Measurements from ENCODE around the gene PPARA. TPM values are rescaled to one million over a fixed set of nuclear protein-coding genes. Genes with fewer than 3 reads are reported as not detected.

The PPARA gene
- total RNA-seq, 2 experiments from 2014 or later, result 11.1 to 13.3 TPM

DNA sequence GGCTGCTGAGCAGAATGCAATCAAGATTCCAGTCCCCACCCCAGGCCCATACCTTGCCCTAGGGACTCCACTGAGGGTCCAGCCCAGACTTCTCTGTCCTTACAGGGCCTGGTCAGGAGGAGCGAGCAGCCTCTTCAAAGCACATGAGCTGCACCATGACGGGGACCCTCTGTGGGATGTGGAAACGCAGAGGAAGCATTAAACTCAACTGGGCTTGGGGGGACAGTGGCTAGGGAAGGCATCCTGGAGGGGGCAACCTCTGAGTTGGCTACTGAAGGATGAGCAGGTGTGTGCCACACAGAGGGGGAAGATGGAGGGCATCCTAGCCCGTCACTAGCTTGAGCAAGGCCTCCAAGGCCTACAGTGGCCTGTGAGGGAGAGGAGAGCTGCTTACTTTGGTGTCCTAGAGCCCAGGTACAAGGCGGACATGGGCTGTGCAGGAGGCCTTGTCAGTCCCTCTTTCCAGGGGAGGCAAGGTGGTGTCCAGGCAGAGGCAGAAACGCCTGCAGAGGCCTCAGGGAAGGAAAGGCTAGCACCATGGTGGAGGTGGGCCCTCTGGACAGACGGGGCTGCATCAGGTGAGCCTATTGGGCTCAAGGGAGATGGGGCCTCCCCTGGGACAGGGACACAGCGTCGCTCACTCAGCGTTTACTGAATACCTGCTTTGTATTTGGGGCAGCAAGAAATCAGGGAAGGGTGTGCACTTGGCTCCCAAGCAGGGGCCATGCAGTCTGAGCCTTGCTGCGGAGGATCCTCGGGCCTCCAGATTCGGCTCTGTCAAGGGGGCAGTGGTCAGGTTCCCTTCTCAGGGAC, 131.7 kb downstream of the PPARA start:
- no peaks in the 10 kb centered on the region for H3K27me3 Mint-ChIP-seq
- no peak overlapping the region for H3K4me3 Mint-ChIP-seq
- DNase-seq, result no peak
- no peak overlapping the region for H3K27ac Mint-ChIP-seq
- peaks cover 4% of the 10 kb centered on the region for H3K36me3 Mint-ChIP-seq
- ChIA-PET POLR2A (no interaction called here), CTCF (interaction anchor here (1.9 kb wide), 1 partner anchor 160 kb away, joined by 4 read pairs; no protein-coding TSS in a partner anchor)
- intact Hi-C loops (cut with micrococcal nuclease), result no loop called here
- H3K4me1 Mint-ChIP-seq (ENCODE audit: low read depth), result no peaks in the 10 kb centered on the region
- no peaks in the 10 kb centered on the region for H3K9me3 Mint-ChIP-seq

DNA sequence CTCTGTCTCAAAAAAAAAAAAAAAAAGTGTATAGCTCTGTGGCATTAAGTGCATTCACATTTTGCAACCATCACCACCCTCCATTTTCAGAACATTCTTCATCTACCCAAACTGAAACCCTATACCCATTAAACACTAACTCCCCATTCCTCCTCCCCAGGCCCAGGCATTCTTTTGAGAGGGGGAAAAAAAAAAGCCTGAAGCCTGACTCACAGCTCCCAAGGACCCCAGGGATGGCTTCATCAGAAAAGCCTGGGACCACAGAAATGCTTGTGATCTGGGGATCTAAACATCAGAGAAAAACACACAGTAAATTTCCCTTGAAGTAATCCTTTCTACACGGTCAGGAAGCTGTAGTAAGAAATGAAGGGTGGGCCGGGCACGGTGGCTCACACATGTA, 135.7 kb downstream of the PPARA start:
- Mint-ChIP-seq H3K27ac (no peak overlapping the region), H3K27me3 (no peaks in the 10 kb centered on the region)

DNA sequence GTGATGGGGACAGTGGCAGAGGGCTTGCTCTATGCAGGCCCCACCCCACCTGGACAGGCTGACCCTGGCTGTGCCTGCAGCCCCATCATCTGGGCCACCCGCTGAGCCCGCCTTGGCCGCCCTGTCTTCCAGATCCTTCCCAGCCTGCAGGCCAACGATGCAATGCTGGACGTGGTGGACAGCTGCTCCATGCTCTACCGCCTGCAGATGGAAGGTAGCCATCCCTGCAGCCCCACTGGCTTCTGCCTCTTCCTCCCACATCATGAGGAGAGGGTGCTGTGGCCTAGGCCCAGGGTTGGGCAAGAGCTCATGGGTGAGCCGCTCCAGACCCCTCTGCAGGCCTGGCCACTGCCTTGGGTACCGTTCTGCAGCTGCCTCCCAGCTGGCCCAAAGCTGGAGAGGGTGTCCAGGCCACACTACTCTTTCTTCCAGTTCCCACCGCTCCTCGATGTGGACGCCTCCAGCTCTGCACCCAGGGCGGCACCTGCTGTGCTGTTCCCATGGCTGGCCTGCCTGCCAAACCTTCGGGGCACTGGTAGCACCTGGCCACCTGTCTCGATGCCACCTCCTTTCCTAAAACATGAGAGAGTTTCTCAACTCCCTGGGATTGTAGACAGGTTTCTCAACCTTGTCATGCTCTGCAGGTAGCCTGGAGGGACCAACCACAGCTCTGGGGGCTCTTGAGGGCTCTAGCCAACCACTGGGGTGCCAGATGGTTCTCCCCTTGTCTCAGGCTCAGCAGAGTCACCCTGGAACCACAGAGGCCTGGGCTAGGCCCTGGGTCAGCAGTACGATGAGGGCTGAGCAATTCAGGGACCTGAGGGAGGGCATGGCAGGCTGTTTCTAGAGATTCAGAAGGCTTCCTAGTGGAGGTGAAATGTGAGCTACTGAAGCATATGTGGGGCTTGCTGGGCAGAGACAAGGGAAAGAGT, 136.9 kb downstream of the PPARA start:
- H3K36me3 Mint-ChIP-seq, result peaks cover 2% of the 10 kb centered on the region
- DNase-seq, result no peak
- ChIA-PET POLR2A (no interaction called here), CTCF (no interaction called here)
- H3K4me1 Mint-ChIP-seq (ENCODE audit: low read depth), result peaks cover 8% of the 10 kb centered on the region
- intact Hi-C loops (cut with micrococcal nuclease), result no loop called here
- peak overlapping the region; percentile 54 for H3K27ac Mint-ChIP-seq
- H3K9me3 Mint-ChIP-seq, result no peaks in the 10 kb centered on the region
- H3K4me3 Mint-ChIP-seq, result peak overlapping the region; percentile 65
- no peaks in the 10 kb centered on the region for H3K27me3 Mint-ChIP-seq

More for the DNA sequence above, 135.7 kb downstream of the PPARA start:
- DNase-seq, result no peak
- POLR2A ChIA-PET, result interaction anchor here (0.6 kb wide), 1 partner anchor 153 kb away, joined by 3 read pairs; no protein-coding TSS in a partner anchor
- intact Hi-C loops (cut with micrococcal nuclease), result no loop called here
- Mint-ChIP-seq H3K9me3 (no peaks in the 10 kb centered on the region), H3K4me1 (ENCODE audit: low read depth) (peaks cover 8% of the 10 kb centered on the region), H3K4me3 (no peak overlapping the region), H3K36me3 (no peaks in the 10 kb centered on the region)
- CTCF ChIA-PET, result no interaction called here

DNA sequence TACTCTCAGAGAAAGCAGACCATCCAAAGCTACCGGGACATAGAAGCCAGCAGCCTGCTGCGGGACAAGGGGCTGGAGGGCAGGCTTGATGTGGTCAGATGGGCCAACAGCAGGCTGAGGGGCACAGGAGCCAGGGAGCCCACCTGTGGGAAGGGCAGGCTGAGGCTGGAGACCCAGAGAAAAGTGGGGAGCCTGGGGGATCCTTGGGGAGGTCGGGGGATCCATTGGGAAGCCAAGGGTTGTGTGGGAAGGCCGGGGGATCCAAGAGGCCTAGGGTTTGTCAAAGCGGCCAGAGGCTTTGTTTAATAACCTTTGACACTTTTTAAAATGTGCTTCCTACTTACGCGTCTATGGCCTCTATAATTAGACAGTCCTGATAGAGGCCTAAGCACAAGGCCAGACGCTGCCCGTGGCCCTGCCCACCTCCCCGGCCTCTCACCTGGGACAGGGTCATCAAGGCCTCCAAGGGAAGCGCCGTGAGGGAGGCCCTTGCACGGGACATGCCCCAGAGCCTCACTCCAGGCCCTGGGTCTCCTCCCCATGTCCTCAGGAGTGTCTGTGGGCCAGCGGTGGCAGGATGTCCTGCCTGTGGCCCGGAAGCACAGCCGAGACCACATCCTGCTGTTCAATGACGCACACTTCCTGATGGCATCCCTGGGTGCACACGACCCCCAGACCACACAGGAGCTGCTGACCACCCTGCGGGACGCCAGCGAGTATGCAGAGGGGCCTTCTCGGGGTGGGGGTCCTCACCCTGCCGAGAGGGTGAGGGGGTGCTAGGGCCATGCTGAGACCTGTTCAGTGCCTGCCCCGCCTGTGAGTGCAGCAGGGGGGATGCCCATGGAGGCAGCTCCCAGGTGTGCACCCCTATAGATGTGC, 137.8 kb downstream of the PPARA start:
- ChIA-PET POLR2A (interaction anchor here (0.7 kb wide), 1 partner anchor 38 kb away, joined by 3 read pairs; the partner anchor contains the start of gene CDPF1), CTCF (no interaction called here)
- Mint-ChIP-seq H3K4me1 (ENCODE audit: low read depth) (peaks cover 8% of the 10 kb centered on the region), H3K9me3 (no peaks in the 10 kb centered on the region), H3K4me3 (peak overlapping the region; percentile 65), H3K27ac (peak overlapping the region; percentile 54), H3K36me3 (peaks cover 6% of the 10 kb centered on the region), H3K27me3 (no peaks in the 10 kb centered on the region)
- intact Hi-C loops (cut with micrococcal nuclease), result no loop called here
- DNase-seq, result peak; percentile 61

DNA sequence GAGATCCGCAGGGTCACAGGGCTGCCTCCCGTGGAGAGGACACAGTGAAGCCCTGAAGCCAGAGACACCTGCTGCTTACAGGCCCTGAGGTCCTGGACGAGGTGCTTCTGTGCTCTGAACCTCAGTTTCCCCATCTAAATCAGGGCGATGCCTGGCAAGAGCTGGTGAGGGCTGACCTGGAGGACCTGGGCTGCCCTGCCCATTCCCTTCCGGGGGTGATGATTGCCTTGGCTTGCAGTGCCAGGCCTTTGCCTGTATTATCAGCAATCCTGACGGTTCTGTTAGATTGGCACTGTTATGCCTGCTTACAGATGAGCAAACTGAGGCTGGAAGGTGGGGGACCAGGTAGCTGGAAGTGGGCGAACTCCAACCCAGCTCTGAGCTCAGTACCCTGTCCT, 138.5 kb downstream of the PPARA start:
- H3K4me3 Mint-ChIP-seq, result no peak overlapping the region
- peaks cover 8% of the 10 kb centered on the region for H3K4me1 Mint-ChIP-seq (ENCODE audit: low read depth)
- no peak overlapping the region for H3K27ac Mint-ChIP-seq
- no peak for DNase-seq
- no peaks in the 10 kb centered on the region for H3K9me3 Mint-ChIP-seq
- H3K36me3 Mint-ChIP-seq, result peaks cover 6% of the 10 kb centered on the region
- intact Hi-C loops (cut with micrococcal nuclease), result no loop called here
- POLR2A ChIA-PET, result interaction anchor here (0.7 kb wide), 1 partner anchor 38 kb away, joined by 3 read pairs; the partner anchor contains the start of gene CDPF1
- CTCF ChIA-PET, result no interaction called here
- H3K27me3 Mint-ChIP-seq, result no peaks in the 10 kb centered on the region

DNA sequence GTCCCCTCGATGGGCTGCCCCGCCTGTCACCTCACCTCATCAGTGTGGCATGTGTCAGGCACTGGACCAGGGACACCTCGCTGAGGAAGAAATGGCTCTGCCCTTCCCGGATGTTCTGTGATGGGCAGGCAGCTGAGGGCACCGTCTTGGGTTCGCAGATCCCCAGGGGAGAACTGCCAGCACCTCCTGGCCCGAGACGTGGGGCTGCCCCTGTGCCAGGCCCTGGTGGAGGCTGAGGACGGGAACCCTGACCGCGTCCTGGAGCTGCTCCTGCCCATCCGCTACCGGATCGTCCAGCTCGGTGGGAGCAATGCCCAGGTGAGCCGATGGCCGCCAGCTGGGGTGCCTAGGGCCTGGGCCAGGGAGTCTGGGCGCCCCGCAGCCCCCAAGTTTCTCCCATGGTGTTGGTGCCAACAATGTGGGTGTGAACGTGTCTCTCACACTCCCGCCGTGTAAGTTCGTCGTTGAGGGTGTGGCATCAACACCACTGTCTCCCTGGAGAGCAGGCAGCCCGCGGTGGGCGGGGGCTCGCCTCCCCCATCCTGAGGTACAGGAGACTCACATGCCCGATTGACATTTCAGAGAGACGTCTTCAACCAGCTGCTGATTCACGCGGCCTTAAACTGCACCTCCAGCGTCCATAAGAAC, 139.0 kb downstream of the PPARA start:
- Mint-ChIP-seq H3K4me3 (no peak overlapping the region), H3K4me1 (ENCODE audit: low read depth) (peaks cover 8% of the 10 kb centered on the region), H3K27me3 (no peaks in the 10 kb centered on the region), H3K9me3 (no peaks in the 10 kb centered on the region), H3K27ac (no peak overlapping the region), H3K36me3 (peaks cover 6% of the 10 kb centered on the region)
- DNase-seq, result no peak
- intact Hi-C loops (cut with micrococcal nuclease), result no loop called here
- CTCF ChIA-PET, result no interaction called here
- POLR2A ChIA-PET, result no interaction called here

DNA sequence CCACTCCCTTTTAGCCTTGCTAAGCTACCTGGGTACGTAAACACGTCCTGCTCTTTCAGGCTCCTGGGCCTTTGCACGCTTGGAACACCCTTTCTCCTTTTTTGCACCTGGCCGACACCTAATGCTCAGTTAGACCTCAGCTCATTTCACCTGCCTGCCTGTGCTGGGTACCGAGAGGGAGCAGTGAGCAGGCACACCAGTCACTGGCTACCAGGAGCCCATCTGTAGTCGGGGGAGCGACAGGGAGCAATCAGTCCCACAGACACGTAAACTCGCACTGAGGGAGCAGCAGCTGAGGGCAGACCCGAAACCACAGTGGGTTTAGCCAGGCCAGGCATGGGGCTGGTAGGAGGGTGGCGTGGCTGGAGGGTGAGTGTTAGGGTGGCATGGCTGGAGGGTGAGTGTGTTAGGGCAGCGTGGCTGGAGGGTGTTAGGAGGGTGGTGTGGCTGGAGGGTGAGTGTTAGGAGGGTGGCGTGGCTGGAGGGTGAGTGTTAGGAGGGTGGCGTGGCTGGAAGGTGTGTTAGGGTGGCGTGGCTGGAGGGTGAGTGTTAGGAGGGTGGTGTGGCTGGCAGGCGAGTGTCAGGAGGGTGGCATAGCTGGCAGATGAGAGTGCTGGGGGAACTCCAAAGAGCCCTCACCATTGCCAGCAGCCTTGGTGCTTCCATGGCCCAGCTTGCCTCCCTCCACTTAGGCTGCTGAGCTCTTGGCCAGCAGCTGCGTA, 140.0 kb downstream of the PPARA start:
- no peak overlapping the region for H3K4me3 Mint-ChIP-seq
- intact Hi-C loops (cut with micrococcal nuclease), result loop anchor here (10.0 kb wide), 1 partner anchor 255 kb away; no protein-coding TSS in a partner anchor
- H3K4me1 Mint-ChIP-seq (ENCODE audit: low read depth), result peaks cover 11% of the 10 kb centered on the region
- no peak overlapping the region for H3K27ac Mint-ChIP-seq
- H3K36me3 Mint-ChIP-seq, result peaks cover 6% of the 10 kb centered on the region
- no peaks in the 10 kb centered on the region for H3K27me3 Mint-ChIP-seq
- no peaks in the 10 kb centered on the region for H3K9me3 Mint-ChIP-seq
- ChIA-PET POLR2A (no interaction called here), CTCF (no interaction called here)
- DNase-seq, result no peak

DNA sequence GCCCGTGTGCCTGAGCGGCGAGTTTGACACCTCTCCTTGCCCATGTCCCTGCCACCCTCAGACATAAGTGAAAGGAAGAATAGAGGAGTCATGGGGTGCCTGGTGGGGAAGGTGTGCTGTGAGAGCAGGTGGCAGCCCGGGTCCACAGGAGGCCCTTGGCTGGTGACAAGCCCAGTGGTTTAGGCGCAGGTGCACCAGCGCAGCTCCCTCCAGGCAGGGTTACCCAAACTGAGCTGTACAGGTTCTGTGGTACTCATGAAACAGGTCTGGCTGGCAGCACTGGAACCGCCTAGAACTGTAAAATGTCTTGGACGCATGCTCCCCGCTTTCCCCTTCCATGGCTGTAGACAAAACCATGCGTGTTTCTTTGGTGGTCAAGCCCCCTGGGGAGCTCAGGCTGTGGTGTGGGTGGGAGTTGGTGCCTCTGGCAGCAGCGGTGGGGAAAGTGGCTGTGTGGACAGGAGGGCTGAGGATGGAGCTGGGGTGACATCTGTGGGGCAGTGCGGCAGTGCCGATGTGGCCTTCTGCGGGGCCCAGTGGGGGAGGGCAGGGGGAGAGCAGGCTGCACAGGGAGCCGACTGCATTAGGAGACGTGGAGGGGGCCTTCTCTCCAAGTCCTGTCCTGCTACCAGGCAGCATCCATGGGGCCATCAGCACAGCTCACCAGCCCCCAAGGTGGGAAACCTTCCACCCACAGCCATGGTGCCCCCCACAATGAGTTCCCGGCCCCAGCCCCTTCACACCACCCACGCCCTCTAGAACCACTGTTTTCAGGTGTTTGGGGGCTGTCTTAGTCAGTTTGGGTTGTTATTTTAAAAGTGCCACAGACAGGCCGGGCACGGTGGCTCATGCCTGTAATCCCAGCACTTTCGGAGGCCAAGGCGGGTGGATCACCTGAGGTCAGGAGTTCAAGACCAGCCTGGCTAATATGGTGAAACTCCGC, 140.8 kb downstream of the PPARA start:
- Mint-ChIP-seq H3K36me3 (peaks cover 6% of the 10 kb centered on the region), H3K4me3 (no peak overlapping the region), H3K27ac (no peak overlapping the region), H3K9me3 (no peaks in the 10 kb centered on the region), H3K4me1 (ENCODE audit: low read depth) (peaks cover 19% of the 10 kb centered on the region), H3K27me3 (no peaks in the 10 kb centered on the region)
- intact Hi-C loops (cut with micrococcal nuclease), result loop anchor here (10.0 kb wide), 1 partner anchor 256 kb away; no protein-coding TSS in a partner anchor
- POLR2A ChIA-PET, result no interaction called here
- CTCF ChIA-PET, result no interaction called here
- DNase-seq, result no peak

DNA sequence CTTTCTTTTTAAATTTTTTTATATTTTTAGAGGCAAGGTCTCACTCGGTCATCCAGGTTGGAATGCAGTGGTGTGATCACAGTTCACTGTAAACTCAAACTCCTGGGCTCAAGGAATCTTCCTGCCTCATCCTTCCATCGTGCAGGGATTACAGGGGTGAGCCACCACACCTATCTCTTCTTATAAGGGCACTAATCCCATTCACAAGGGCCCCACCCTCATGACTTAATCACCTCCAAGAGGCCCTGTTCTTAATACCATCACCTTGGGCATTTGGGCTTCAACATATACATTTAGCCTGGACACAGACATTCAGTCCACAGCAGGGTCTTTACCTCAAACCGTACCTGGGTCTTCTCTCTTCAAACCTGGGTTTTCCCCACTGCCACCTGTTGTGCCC, 141.8 kb downstream of the PPARA start:
- CTCF ChIA-PET, result no interaction called here
- H3K27me3 Mint-ChIP-seq, result no peaks in the 10 kb centered on the region
- H3K4me1 Mint-ChIP-seq (ENCODE audit: low read depth), result peaks cover 23% of the 10 kb centered on the region
- peaks cover 9% of the 10 kb centered on the region for H3K36me3 Mint-ChIP-seq
- DNase-seq, result no peak
- no peak overlapping the region for H3K4me3 Mint-ChIP-seq
- POLR2A ChIA-PET, result no interaction called here
- intact Hi-C loops (cut with micrococcal nuclease), result loop anchor here (10.0 kb wide), 1 partner anchor 257 kb away; no protein-coding TSS in a partner anchor
- H3K27ac Mint-ChIP-seq, result no peak overlapping the region
- H3K9me3 Mint-ChIP-seq, result no peaks in the 10 kb centered on the region

DNA sequence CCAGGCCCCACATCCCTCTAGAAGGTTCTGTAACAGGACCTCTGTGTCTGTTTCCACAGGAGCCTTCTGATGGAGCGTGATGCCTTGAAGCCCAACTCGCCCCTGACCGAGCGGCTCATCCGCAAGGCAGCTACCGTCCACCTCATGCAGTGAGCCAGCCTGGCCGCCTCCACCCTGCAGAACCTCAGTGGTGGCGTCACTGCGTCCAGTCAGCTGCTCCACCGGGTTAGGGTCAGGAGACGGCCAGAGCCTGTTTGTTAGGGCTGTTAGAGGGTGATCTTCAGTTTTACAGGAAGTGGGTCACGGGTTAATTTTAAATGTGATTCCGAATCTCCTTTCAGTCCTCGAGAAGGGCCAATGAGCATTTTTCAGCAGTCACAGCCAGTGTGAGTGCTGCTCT, 142.4 kb downstream of the PPARA start:
- CTCF ChIA-PET, result no interaction called here
- Mint-ChIP-seq H3K27ac (no peak overlapping the region), H3K27me3 (no peaks in the 10 kb centered on the region), H3K4me3 (no peak overlapping the region), H3K9me3 (no peaks in the 10 kb centered on the region), H3K36me3 (peaks cover 14% of the 10 kb centered on the region), H3K4me1 (ENCODE audit: low read depth) (peaks cover 25% of the 10 kb centered on the region)
- no peak for DNase-seq
- POLR2A ChIA-PET, result no interaction called here
- intact Hi-C loops (cut with micrococcal nuclease), result loop anchor here (10.0 kb wide), 1 partner anchor 258 kb away; no protein-coding TSS in a partner anchor
